DOHH2 (cell line): Measurements from ENCODE around the gene NUDT4.

Experiments
- EZH2phosphoT487 ChIP-seq: fragments of 200-600 bp; sonication (generic); IDR thresholded peaks from 2 replicates; pipeline ENCODE4 v1.6.1; 2017; ENCODE audit warnings: borderline replicate concordance, mild to moderate bottlenecking, antibody characterized with exemption, low read length, moderate library complexity, mixed read lengths
- TF ChIP-seq, protein P1 (sequence below): fragments of 200-600 bp; sonication (generic); IDR thresholded peaks from one replicate; pipeline ENCODE4 v1.5.1; 2014; ENCODE audit warnings: antibody characterized with exemption, mild to moderate bottlenecking, low read depth, low read length; ENCODE audit not compliant: poor library complexity, severe bottlenecking

DNA sequence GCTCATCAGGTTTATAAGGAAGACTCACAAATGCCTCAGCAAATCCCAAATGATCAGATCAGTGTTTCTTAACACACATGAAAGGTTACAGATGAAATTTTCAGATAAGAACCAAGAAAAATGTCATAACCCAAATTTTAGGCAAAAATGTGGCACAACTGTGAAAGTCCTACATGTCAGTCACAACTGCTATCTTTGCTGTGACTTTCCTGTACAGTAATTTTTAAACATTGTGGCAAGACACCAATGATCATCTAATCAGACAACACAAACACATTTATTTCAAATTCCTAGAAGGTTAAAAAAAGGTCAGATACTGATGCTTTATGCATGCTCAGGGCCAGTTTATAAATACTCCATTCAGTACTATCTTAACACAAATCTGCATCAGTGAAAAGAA, 31.1 kb downstream of the NUDT4 start:
- no peak for TF ChIP-seq EZH2phosphoT487
- TF ChIP-seq, protein P1, sequence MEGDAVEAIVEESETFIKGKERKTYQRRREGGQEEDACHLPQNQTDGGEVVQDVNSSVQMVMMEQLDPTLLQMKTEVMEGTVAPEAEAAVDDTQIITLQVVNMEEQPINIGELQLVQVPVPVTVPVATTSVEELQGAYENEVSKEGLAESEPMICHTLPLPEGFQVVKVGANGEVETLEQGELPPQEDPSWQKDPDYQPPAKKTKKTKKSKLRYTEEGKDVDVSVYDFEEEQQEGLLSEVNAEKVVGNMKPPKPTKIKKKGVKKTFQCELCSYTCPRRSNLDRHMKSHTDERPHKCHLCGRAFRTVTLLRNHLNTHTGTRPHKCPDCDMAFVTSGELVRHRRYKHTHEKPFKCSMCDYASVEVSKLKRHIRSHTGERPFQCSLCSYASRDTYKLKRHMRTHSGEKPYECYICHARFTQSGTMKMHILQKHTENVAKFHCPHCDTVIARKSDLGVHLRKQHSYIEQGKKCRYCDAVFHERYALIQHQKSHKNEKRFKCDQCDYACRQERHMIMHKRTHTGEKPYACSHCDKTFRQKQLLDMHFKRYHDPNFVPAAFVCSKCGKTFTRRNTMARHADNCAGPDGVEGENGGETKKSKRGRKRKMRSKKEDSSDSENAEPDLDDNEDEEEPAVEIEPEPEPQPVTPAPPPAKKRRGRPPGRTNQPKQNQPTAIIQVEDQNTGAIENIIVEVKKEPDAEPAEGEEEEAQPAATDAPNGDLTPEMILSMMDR, result no peak
